Heart right ventricle (tissue), 16 donors: ENCODE results near the gene BOD1. TPM values are rescaled to one million over a fixed set of nuclear protein-coding genes. Genes with fewer than 3 reads are reported as not detected.

Experiments used
- ATAC-seq, 8 donors: fragments of 200-7000 bp; cut with Tn5 transposase; one replicate each; pipeline ENCODE4 v1.9.1; 2020; ENCODE audit warnings: mild to moderate bottlenecking in 8 of 8, moderate library complexity in 8 of 8, moderate number of reproducible peaks in 1 of 8
- DNase-seq, 2 donors: peaks; one replicate each; pipeline ENCODE4 v3.0.0-alpha.2; 2020
- H3K27ac ChIP-seq, 10 donors: fragments of 200-600 bp; sonication (generic) in 2 of 10; one replicate each; pipeline versions ENCODE4 v1.5.0 to v1.8.0; 2020 to 2022; ENCODE audit warnings: mild to moderate bottlenecking in 3 of 10
- H3K27me3 ChIP-seq, 7 donors: fragments of 200-600 bp; one replicate each; pipeline ENCODE4 v1.8.0; 2021 to 2022; ENCODE audit warnings: mild to moderate bottlenecking in 2 of 7
- H3K36me3 ChIP-seq, 9 donors: fragments of 200-600 bp; sonication (generic) in 1 of 9; one replicate each; pipeline versions ENCODE4 v1.5.0 to v1.8.0; 2020 to 2022; ENCODE audit warnings: mild to moderate bottlenecking in 2 of 9
- H3K4me1 ChIP-seq, 9 donors: fragments of 200-600 bp; sonication (generic) in 1 of 9; one replicate each; pipeline versions ENCODE4 v1.5.0 to v1.8.0; 2020 to 2022; ENCODE audit warnings: mild to moderate bottlenecking in 4 of 9
- H3K4me3 ChIP-seq, 10 donors: fragments of 200-600 bp; sonication (generic) in 2 of 10; one replicate each; pipeline versions ENCODE4 v1.5.0 to v1.8.0; 2020 to 2022; ENCODE audit warnings: mild to moderate bottlenecking in 7 of 10, moderate library complexity in 2 of 10
- H3K9me3 ChIP-seq, 11 donors: fragments of 200-600 bp in 10 of 11; sonication (generic) in 2 of 11; one replicate each; pipeline versions ENCODE4 v1.5.0 to v1.8.0; 2013 to 2022; ENCODE audit warnings: mild to moderate bottlenecking in 2 of 11, control low read depth in 1 of 11, moderate library complexity in 1 of 11
- WGBS, 2 donors: extraction: QIAGEN DNeasy Blood & Tissue Kit; methylation state at CpG; one replicate each; pipeline ENCODE4 v1.1.7; 2013; ENCODE audit warnings: inconsistent platforms in 1 of 2; 5-methylcytosine and 5-hydroxymethylcytosine counted together
- intact Hi-C, 10 donors: fragments of 100-400 bp; cut with DNase I; formaldehyde crosslinking; loops; one replicate each; pipeline versions ENCODE4 v1.11.1 to v1.14.2; 2022
- polyA plus RNA-seq, 2 donors: library from polyadenylated mRNA; stranded (reverse); fragments of 200-250 nt; gene quantifications; one replicate each; pipeline ENCODE4 v1.2.3, GENCODE V29; 2013
- total RNA-seq, 10 donors: library from RNA; stranded (reverse); fragmentation: NEBNext Ultra II Directional in 3 of 10; extraction: Animal tissue kit (Norgen Biotek cat#: 25700) in 3 of 10; gene quantifications; one replicate each; pipeline versions ENCODE4 v1.2.1 to v1.2.4, GENCODE V29; 2021 to 2023
- TF ChIP-seq, protein P1 (sequence below), 9 donors: fragments of 200-600 bp; sonication (generic) in 2 of 9; IDR thresholded peaks; one replicate each; pipeline versions ENCODE4 v1.5.0 to v1.8.0; 2021 to 2022; ENCODE audit warnings: antibody characterized with exemption in 9 of 9, mild to moderate bottlenecking in 5 of 9, moderate library complexity in 1 of 9
- donor health status: Arrhythmogenic right ventricular cardiomyopathy.
- donor health status: ischemic (EF 13 %, LVEDD 7.1; RV severe dilation, severe dysfunction).
- donor health status: healthy with polysubstance abuse.
- donor health status: DM: no; HTN: yes; CAD: no.
- donor health status: DM: no; HTN: no; CAD: no.
- donor health status: ischemic (EF 25% LVEDD 6.9; RV normal size, moderate dysfunction).
- donor health status: ischemic (EF 25% LVEDD 5.7; RV mildly dilated, moderate dysfunction).
- donor health status: healthy.
- donor health status: DM: yes; HTN: yes; CAD: no.
- donor health status: Ischemic cardiomyopathy.
- donor health status: ischemic (EF 35%, LVEDD 5.7; RV mildly dilated, moderate dysfunction).
- donor health status: nonischemic (EF 11% LVEDD 7.7; RV severe dilation, severe dysfunction).
- donor health status: DM: yes; HTN: yes; CAD: no.
- donor health status: PGD.
- donor health status: ischemic (EF 29% LVEDD 5.4; RV normal size, mild dysfunction).
- donor health status: nonischemic (EF 23%, LVEDD 6.1; RV moderate dilation, normal function).

Gene BOD1
- total and polyA plus RNA-seq, 12 donors = 20.2 to 54.3 (median 45.7) TPM

DNA sequence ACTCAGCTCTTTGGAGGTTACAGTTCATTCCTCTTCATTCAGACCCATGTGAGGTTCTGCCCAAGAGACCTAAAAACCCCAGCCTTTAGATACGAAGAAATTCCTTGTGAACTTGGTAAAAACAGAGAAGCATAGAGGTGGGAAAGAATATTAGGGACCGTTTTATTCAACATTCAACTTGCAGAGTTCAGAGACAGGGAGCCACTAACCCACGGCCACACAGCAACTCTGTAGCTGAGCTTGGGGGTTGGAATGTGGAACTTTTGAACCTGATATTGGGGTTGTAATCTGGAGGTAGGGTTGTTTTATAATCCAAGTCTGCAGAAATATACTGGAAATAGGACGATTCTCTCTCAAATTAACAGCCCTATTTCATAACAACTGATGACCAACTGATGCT is 10.8 kb upstream of the BOD1 start:
- Histone ChIP-seq H3K27ac (no peak overlapping the region), H3K36me3 (no peaks in the 10 kb centered on the region), H3K4me3 (no peak overlapping the region), H3K4me1 (peaks cover 0 to 16% (median 9%) of the 10 kb centered on the region in 9 donors), H3K27me3 (no peaks in the 10 kb centered on the region), H3K9me3 (no peaks in the 10 kb centered on the region)
- WGBS, 2 donors = 93% methylated on average over 4 of the region's 4 CpGs
- TF ChIP-seq, protein P1, sequence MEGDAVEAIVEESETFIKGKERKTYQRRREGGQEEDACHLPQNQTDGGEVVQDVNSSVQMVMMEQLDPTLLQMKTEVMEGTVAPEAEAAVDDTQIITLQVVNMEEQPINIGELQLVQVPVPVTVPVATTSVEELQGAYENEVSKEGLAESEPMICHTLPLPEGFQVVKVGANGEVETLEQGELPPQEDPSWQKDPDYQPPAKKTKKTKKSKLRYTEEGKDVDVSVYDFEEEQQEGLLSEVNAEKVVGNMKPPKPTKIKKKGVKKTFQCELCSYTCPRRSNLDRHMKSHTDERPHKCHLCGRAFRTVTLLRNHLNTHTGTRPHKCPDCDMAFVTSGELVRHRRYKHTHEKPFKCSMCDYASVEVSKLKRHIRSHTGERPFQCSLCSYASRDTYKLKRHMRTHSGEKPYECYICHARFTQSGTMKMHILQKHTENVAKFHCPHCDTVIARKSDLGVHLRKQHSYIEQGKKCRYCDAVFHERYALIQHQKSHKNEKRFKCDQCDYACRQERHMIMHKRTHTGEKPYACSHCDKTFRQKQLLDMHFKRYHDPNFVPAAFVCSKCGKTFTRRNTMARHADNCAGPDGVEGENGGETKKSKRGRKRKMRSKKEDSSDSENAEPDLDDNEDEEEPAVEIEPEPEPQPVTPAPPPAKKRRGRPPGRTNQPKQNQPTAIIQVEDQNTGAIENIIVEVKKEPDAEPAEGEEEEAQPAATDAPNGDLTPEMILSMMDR (IDR thresholded peaks at IDR 0.05) = no peak
- intact Hi-C loops = loop anchor here in 8 of 10 donors (5.0 to 10.0 kb wide), 6 partner anchors 128 to 688 kb away; partner anchors contain the start of gene CPEB4 (in 1 of the 8)
- no peak for DNase-seq
- ATAC-seq = no peak

DNA sequence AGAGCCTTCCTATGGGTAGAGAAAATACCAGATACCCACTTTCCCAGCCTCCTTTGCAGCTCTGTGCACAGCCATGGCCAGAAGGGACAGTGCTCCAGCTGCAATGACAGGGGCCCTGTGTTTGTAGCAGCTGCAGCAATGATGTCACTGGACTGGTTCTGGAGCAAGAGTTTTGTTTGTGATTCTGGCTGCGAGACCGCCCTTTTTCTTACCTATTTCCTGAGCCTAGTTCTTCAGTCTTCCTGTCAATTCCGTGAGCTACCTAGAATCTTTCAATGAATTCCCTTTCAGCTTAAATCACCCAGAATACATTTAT is 10.0 kb upstream of the BOD1 start:
- Histone ChIP-seq H3K4me3 (no peak overlapping the region), H3K27ac (no peak overlapping the region), H3K36me3 (no peaks in the 10 kb centered on the region), H3K27me3 (no peaks in the 10 kb centered on the region), H3K9me3 (no peaks in the 10 kb centered on the region), H3K4me1 (peaks cover 0 to 16% (median 9%) of the 10 kb centered on the region in 9 donors)
- DNase-seq (no peak), ATAC-seq (peak in 2 of 8 donors; percentile 30 to 44)
- intact Hi-C loops = loop anchor here in 8 of 10 donors (5.0 to 10.0 kb wide), 6 partner anchors 128 to 688 kb away; partner anchors contain the start of gene CPEB4 (in 1 of the 8)
- TF ChIP-seq, protein P1 (IDR thresholded peaks at IDR 0.05) = no peak
- WGBS, 2 donors = 81 to 88% methylated on average over 3 of the region's 3 CpGs

- H3K4me3 ChIP-seq = no peak overlapping the region
- peak overlapping the region in 2 of 10 donors; percentile 15 to 16 for H3K27ac ChIP-seq
- intact Hi-C loops = loop anchor here in 8 of 10 donors (5.0 to 10.0 kb wide), 6 partner anchors 129 to 689 kb away; partner anchors contain the start of gene CPEB4 (in 1 of the 8)
- TF ChIP-seq, protein P1 (IDR thresholded peaks at IDR 0.05) = peak in 5 of 9 donors; percentile 13 to 48 (median 39)
- WGBS, 2 donors = 74 to 77% methylated on average over 6 of the region's 6 CpGs
- no peaks in the 10 kb centered on the region for H3K36me3 ChIP-seq
- H3K9me3 ChIP-seq = no peaks in the 10 kb centered on the region
- DNase-seq (no peak), ATAC-seq (peak; percentile 44 to 82 (median 62))
- no peaks in the 10 kb centered on the region for H3K27me3 ChIP-seq
- H3K4me1 ChIP-seq = peaks cover 0 to 16% (median 9%) of the 10 kb centered on the region in 9 donors
Observed at GRCh38 chr5:173625673-173626504, 9.4 kb upstream of the BOD1 start.

GRCh38 chr5:173625261-173625660 is 8.8 kb upstream of the BOD1 start:
- DNase-seq (no peak), ATAC-seq (peak in 3 of 8 donors; percentile 7 to 31 (median 7))
- Histone ChIP-seq H3K4me1 (peaks cover 0 to 16% (median 9%) of the 10 kb centered on the region in 9 donors), H3K27ac (peak overlapping the region in 2 of 10 donors; percentile 15 to 16), H3K9me3 (no peaks in the 10 kb centered on the region), H3K27me3 (no peaks in the 10 kb centered on the region), H3K4me3 (no peak overlapping the region), H3K36me3 (no peaks in the 10 kb centered on the region)
- WGBS, 2 donors = 66 to 67% methylated on average over 3 of the region's 3 CpGs
- intact Hi-C loops = loop anchor here in 8 of 10 donors (5.0 to 10.0 kb wide), 6 partner anchors 130 to 690 kb away; partner anchors contain the start of gene CPEB4 (in 1 of the 8)
- TF ChIP-seq, protein P1 (IDR thresholded peaks at IDR 0.05) = no peak
